ENCODE measurements around the gene LSM3. TPM values are rescaled to one million over a fixed set of nuclear protein-coding genes. Genes with fewer than 3 reads are reported as not detected.
"Not testable (repeated sequence)": the region's sequence is repeated elsewhere in the genome, so short reads cannot be mapped to it uniquely, and the experiment has no call there.

Gene LSM3
- total and polyA plus RNA-seq, 7 donors, result 8.0 to 20.4 (median 16.5) TPM

DNA sequence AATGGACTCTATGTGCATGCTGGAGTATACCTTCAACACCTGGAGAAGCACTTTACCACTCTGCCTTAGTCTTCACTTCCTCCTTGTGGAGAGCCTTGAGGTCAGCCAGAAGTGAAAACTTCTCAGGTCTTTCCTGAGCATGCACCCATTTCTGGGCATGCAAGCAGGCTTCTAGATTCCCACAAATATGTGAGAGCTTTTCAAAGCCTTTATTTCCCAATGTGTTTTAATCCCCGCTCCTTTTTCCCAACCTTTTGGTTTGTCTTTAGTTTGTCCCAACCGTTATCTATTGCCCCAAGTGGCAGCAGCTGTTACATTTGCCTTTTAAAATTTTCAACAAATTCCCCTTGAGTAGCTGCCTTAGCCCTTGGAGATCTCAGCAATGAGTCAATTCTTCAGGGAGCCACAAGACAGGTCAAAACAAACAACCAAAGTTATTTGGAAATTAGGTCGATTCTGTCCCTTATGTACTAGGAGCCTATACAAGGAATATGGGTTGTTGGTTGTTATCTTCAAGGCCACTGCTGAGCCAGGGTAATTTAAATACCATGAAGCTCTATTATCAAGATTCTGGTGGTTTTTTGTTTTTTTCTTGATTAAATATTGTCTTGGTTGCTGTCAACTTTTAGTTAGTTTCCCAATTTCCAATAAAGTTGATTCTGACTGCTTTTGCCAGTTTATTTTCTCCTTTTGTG is 44.4 kb downstream of the LSM3 start:
- H3K4me1 ChIP-seq, result no peaks in the 10 kb centered on the region
- H3K9me3 ChIP-seq, result peaks cover 0 to 10% (median 1%) of the 10 kb centered on the region in 4 donors
- no peak overlapping the region for H3K4me3 ChIP-seq
- no peaks in the 10 kb centered on the region for H3K27me3 ChIP-seq
- no peak for TF ChIP-seq EP300 (IDR thresholded peaks at IDR 0.05)
- TF ChIP-seq POLR2A (IDR thresholded peaks at IDR 0.05), result no peak
- TF ChIP-seq, protein P1, sequence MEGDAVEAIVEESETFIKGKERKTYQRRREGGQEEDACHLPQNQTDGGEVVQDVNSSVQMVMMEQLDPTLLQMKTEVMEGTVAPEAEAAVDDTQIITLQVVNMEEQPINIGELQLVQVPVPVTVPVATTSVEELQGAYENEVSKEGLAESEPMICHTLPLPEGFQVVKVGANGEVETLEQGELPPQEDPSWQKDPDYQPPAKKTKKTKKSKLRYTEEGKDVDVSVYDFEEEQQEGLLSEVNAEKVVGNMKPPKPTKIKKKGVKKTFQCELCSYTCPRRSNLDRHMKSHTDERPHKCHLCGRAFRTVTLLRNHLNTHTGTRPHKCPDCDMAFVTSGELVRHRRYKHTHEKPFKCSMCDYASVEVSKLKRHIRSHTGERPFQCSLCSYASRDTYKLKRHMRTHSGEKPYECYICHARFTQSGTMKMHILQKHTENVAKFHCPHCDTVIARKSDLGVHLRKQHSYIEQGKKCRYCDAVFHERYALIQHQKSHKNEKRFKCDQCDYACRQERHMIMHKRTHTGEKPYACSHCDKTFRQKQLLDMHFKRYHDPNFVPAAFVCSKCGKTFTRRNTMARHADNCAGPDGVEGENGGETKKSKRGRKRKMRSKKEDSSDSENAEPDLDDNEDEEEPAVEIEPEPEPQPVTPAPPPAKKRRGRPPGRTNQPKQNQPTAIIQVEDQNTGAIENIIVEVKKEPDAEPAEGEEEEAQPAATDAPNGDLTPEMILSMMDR (IDR thresholded peaks at IDR 0.05), result no peak
- TF ChIP-seq POLR2AphosphoS5 (IDR thresholded peaks at IDR 0.05), result no peak
- WGBS, 2 donors, result 82 to 84% methylated on average over 3 of the region's 3 CpGs
- DNase-seq, result no peak
- no peak overlapping the region for H3K27ac ChIP-seq
- intact Hi-C loops (cut with DNase I), result no loop called here
- no peaks in the 10 kb centered on the region for H3K36me3 ChIP-seq

DNA sequence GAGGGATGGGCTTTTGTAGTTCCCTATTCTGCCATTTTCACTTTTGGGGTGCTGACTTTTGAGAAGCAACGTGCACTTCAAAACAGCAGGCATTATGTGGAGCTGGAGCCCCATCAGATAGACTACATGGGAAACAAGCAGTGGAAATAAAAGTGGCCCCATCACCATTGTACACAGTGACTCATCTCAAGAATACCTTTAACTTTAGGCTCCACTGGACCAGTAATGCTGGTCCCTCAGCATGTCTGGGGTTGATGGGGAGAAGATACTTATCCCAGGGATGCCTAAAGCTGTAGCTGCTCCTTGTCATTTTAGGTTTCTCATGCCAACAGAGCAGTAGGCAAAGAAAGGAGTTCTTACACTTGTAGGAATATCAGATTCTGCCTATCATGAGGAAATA is 45.0 kb downstream of the LSM3 start:
- no peaks in the 10 kb centered on the region for H3K4me1 ChIP-seq
- peaks cover 0 to 10% (median 1%) of the 10 kb centered on the region in 4 donors for H3K9me3 ChIP-seq
- intact Hi-C loops (cut with DNase I), result no loop called here
- H3K4me3 ChIP-seq, result no peak overlapping the region
- DNase-seq, result no peak
- 84 to 96% methylated on average over 1 of the region's 1 CpG for WGBS, 2 donors
- no peaks in the 10 kb centered on the region for H3K36me3 ChIP-seq
- H3K27ac ChIP-seq, result no peak overlapping the region
- TF ChIP-seq, protein P1 (IDR thresholded peaks at IDR 0.05), result no peak
- TF ChIP-seq POLR2A (IDR thresholded peaks at IDR 0.05) (no peak), POLR2AphosphoS5 (IDR thresholded peaks at IDR 0.05) (no peak), EP300 (IDR thresholded peaks at IDR 0.05) (no peak)
- no peaks in the 10 kb centered on the region for H3K27me3 ChIP-seq

DNA sequence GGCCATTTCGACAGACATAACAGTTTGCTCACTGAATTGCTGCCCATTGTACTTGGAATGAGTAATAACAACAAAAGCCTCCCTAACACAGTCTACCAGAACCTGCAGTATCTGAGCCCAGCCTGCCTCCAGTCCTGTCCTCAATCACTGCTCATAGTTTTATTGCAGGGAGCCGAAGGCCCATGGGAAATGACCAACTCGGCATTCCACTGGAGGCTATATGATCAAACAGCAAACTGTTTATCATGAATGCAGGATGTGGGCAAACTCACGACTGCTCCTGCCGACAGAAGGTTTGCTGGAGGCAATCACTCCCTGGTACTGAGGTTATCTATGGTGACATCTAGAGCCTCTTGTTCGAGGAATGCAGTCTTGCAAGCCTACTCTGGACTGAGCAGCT is 46.3 kb downstream of the LSM3 start:
- 38 to 58% methylated on average over 6 of the region's 6 CpGs for WGBS, 2 donors
- DNase-seq, result no peak
- Histone ChIP-seq H3K36me3 (no peaks in the 10 kb centered on the region), H3K9me3 (peaks cover 0 to 10% (median 1%) of the 10 kb centered on the region in 4 donors), H3K4me1 (no peaks in the 10 kb centered on the region), H3K27me3 (no peaks in the 10 kb centered on the region), H3K27ac (no peak overlapping the region), H3K4me3 (no peak overlapping the region)
- TF ChIP-seq POLR2AphosphoS5 (IDR thresholded peaks at IDR 0.05), result no peak
- TF ChIP-seq POLR2A (IDR thresholded peaks at IDR 0.05), result no peak
- TF ChIP-seq EP300 (IDR thresholded peaks at IDR 0.05), result no peak
- intact Hi-C loops (cut with DNase I), result no loop called here

DNA sequence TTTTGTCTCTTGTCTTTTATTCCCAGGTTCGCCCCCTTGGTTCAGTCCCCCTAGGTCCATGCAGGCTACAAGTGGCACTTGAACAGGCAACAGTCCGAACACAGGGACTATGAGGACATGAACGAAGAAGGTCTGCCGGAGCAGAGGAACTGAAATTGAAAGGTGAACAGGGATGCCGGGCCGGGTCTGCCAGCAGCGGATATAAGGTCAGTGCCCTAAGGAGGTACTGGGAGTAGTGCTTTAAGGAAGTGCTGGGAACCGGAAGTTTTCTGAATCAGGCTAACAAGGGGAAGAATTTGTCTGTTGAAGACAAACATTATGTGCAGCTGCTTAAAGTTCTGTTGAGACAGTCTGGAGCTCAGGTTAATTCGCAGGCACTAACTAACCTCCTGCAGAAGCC is 46.8 kb downstream of the LSM3 start:
- WGBS, 2 donors, result 32 to 52% methylated on average over 9 of the region's 9 CpGs
- H3K27me3 ChIP-seq, result no peaks in the 10 kb centered on the region
- no peak overlapping the region for H3K4me3 ChIP-seq
- TF ChIP-seq POLR2AphosphoS5 (IDR thresholded peaks at IDR 0.05), result no peak
- H3K4me1 ChIP-seq, result no peaks in the 10 kb centered on the region
- no peak for DNase-seq
- no peaks in the 10 kb centered on the region for H3K36me3 ChIP-seq
- H3K27ac ChIP-seq, result no peak overlapping the region
- peaks cover 0 to 10% (median 1%) of the 10 kb centered on the region in 4 donors for H3K9me3 ChIP-seq
- intact Hi-C loops (cut with DNase I), result no loop called here

DNA sequence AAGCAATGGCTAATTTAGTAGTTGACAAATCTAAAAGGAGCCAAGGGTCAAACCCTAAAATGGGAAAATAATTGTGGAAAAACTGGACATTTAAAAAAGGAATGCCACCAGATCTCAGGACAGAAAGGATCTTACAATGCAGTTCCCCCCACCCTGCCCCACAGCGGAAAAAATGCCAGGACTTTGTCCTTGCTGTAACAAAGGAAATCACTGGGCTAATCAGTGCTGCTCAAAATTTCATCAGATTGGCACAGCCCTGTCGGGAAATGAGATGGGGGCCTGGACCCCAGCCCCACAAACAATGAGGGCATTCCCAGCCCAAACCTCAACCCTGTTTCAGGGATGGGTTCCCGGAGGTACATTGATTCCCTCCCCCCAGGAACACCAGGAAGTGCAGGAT is 47.7 kb downstream of the LSM3 start:
- H3K4me3 ChIP-seq; H3K4me1 ChIP-seq; H3K27me3 ChIP-seq; H3K9me3 ChIP-seq; DNase-seq; H3K27ac ChIP-seq; H3K36me3 ChIP-seq; intact Hi-C loops (cut with DNase I): not testable (repeated sequence)
- 19 to 71% methylated on average over 3 of the region's 3 CpGs for WGBS, 2 donors

DNA sequence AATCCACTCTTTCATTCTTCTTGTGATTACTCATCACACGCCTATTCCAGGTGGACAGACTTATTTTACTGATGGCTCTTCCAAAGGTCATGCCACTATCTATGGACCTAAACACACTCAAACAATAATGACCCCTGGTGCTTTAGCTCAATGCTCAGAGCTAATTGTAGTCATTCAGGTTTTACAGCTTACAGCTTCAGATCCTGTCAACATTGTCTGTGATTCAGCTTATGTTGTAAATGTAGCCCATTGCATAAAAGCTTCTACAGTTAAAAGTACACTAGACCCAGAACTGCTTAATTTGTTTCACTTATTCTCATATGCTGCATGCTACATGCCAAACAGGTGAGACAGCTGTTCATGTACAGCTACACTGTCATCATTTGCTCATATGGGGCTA is 49.2 kb downstream of the LSM3 start:
- H3K36me3 ChIP-seq, result no peaks in the 10 kb centered on the region
- H3K4me1 ChIP-seq, result no peaks in the 10 kb centered on the region
- no peaks in the 10 kb centered on the region for H3K27me3 ChIP-seq
- DNase-seq, result no peak
- H3K4me3 ChIP-seq, result no peak overlapping the region
- intact Hi-C loops (cut with DNase I), result no loop called here
- WGBS, 2 donors, result 0 to 32% methylated on average over 1 of the region's 1 CpG
- no peak overlapping the region for H3K27ac ChIP-seq
- H3K9me3 ChIP-seq, result no peaks in the 10 kb centered on the region
- TF ChIP-seq, protein P1 (IDR thresholded peaks at IDR 0.05), result no peak
- TF ChIP-seq EP300 (IDR thresholded peaks at IDR 0.05) (no peak), POLR2AphosphoS5 (IDR thresholded peaks at IDR 0.05) (no peak), POLR2A (IDR thresholded peaks at IDR 0.05) (no peak)

Data from sigmoid colon (tissue), 7 donors.